Activated naive CD8-positive, alpha-beta T cell treated with anti-CD3 and anti-CD28 coated beads, Interleukin-2, amount 50 U/mL, for 16 hours (primary cell): Measurements from ENCODE around the gene ABCG8.

Source experiments
- DNase-seq: peaks from one replicate; pipeline ENCODE4 v3.0.0-alpha.2; 2020; ENCODE audit warnings: low read depth, low spot score

The ABCG8 gene

GRCh38 chr2:43838560-43839267, at the start of gene ABCG8, which contains the start of gene ABCG5:
Gene ABCG8, plus strand, starts transcription at chr2:43838971. Its CDS starts 83 bp downstream, at chr2:43839054.
Gene ABCG5, minus strand, starts transcription at chr2:43838839. Its CDS starts 160 bp downstream, at chr2:43838679.
- DNase-seq, result no peak

- DNase-seq, result no peak
Measured at GRCh38 chr2:43790147-43790546, 48.6 kb upstream of the ABCG8 start.

- no peak for DNase-seq
Measured at GRCh38 chr2:43791035-43791765, 47.6 kb upstream of the ABCG8 start.

- DNase-seq, result no peak
Measured at GRCh38 chr2:43792653-43793052, 46.1 kb upstream of the ABCG8 start.

GRCh38 chr2:43794956-43795355, 43.8 kb upstream of the ABCG8 start:
- no peak for DNase-seq

GRCh38 chr2:43796206-43796605, 42.6 kb upstream of the ABCG8 start:
- no peak for DNase-seq

GRCh38 chr2:43798300-43798699, 40.5 kb upstream of the ABCG8 start:
- no peak for DNase-seq

- no peak for DNase-seq
Measured at GRCh38 chr2:43800894-43801293, 37.9 kb upstream of the ABCG8 start.

GRCh38 chr2:43802135-43802534, 36.6 kb upstream of the ABCG8 start:
- DNase-seq, result no peak

- no peak for DNase-seq
Measured at GRCh38 chr2:43803113-43803512, 35.7 kb upstream of the ABCG8 start.

GRCh38 chr2:43806719-43807031, 32.1 kb upstream of the ABCG8 start:
- DNase-seq, result no peak

GRCh38 chr2:43810452-43810851, 28.3 kb upstream of the ABCG8 start:
- no peak for DNase-seq

GRCh38 chr2:43810888-43811287, 27.9 kb upstream of the ABCG8 start:
- DNase-seq, result no peak

GRCh38 chr2:43812006-43812405, 26.8 kb upstream of the ABCG8 start:
- no peak for DNase-seq

GRCh38 chr2:43812947-43813346, 25.8 kb upstream of the ABCG8 start:
- DNase-seq, result no peak

- DNase-seq, result no peak
Measured at GRCh38 chr2:43814711-43815110, 24.1 kb upstream of the ABCG8 start.

- DNase-seq, result no peak
Measured at GRCh38 chr2:43818761-43819160, 20.0 kb upstream of the ABCG8 start.

GRCh38 chr2:43819491-43820163, 19.1 kb upstream of the ABCG8 start:
- DNase-seq, result no peak

GRCh38 chr2:43822839-43823238, 15.9 kb upstream of the ABCG8 start:
- DNase-seq, result no peak

GRCh38 chr2:43823751-43824150, 15.0 kb upstream of the ABCG8 start:
- no peak for DNase-seq

GRCh38 chr2:43824512-43824911, 14.3 kb upstream of the ABCG8 start:
- DNase-seq, result no peak

- DNase-seq, result no peak
Measured at GRCh38 chr2:43824951-43825493, 13.7 kb upstream of the ABCG8 start.
